ENCODE results near the gene CD38. TPM values are rescaled to one million over a fixed set of nuclear protein-coding genes. Genes with fewer than 3 reads are reported as not detected.
A peak's percentile ranks its signal among the peaks of the same experiment; 100 is the strongest.

CD38 gene
- total RNA-seq, 1 experiment from 2014 or later, result not detected

GRCh38 chr4:15893962-15894361 is 115.8 kb downstream of the CD38 start:
- ChIA-PET CTCF (interaction anchor here (2.0 kb wide), 1 partner anchor 11 kb away, joined by 7 read pairs; no protein-coding TSS in a partner anchor), RAD21 (ENCODE audit: low non-redundant PET in 1 of 2, low total read pairs in 2 of 2, uncharacterized antibody in 2 of 2, unreplicated experiment in 2 of 2) (interaction anchor here in 1 of 2 experiments (1.3 kb wide), 1 partner anchor 62 kb away, joined by 3 read pairs; no protein-coding TSS in a partner anchor), POLR2A (interaction anchor here (1.8 kb wide), 1 partner anchor 13 kb away, joined by 11 read pairs; no protein-coding TSS in a partner anchor)
- Histone ChIP-seq H3K9me3 (ENCODE audit: control insufficient read depth in 1 of 2, insufficient read depth in 1 of 2, low read depth in 1 of 2, low read length in 2 of 2) (no peaks in the 10 kb centered on the region), H3K4me2 (ENCODE audit: low read length) (peak overlapping the region; percentile 69), H2AFZ (ENCODE audit: low read depth, low read length, poor library complexity, severe bottlenecking) (peak overlapping the region; percentile 86), H3K79me2 (ENCODE audit: insufficient read depth, low read length) (no peaks in the 10 kb centered on the region), H3K4me1 (ENCODE audit: control insufficient read depth in 1 of 2, insufficient read depth in 2 of 2, low read length in 2 of 2) (peaks cover 15 to 34% of the 10 kb centered on the region in 2 experiments), H4K20me1 (ENCODE audit: insufficient read depth) (no peaks in the 10 kb centered on the region), H3K36me3 (ENCODE audit: control insufficient read depth in 1 of 2, insufficient read depth in 2 of 2, low read length in 2 of 2) (no peaks in the 10 kb centered on the region), H3K9me2 (ENCODE audit: insufficient read depth) (no peaks in the 10 kb centered on the region), H3K27me3 (ENCODE audit: insufficient read depth, low read length) (no peaks in the 10 kb centered on the region), H3K27ac (ENCODE audit: low read depth, low read length) (peak overlapping the region; percentile 27; the same call in 1 of the 2 replicates), H3K4me3 (replicated peaks in 1 of 2; ENCODE audit: low read depth in 1 of 2, low read length in 2 of 2) (peak overlapping the region in 1 of 2 experiments; percentile 18; a peak in 2 of 4 replicates), H3K9ac (ENCODE audit: low read length) (peak overlapping the region; percentile 42)
- BruUV-seq (replicated peaks), result no TSS peak
- peak; percentile 88 for ATAC-seq
- DNase-seq (ENCODE audit: low read depth, low spot score), result peak; percentile 90
- intact Hi-C loops (cut with micrococcal nuclease), result loop anchor here (1.0 to 10.0 kb wide), 3 partner anchors 12 to 199 kb away; partner anchors contain the start of gene FGFBP1
- no peak for TF ChIP-seq ZNF274 (IDR thresholded peaks at IDR 0.05; ENCODE audit: low read depth, low read length)
- no peak for TF ChIP-seq CTCF (IDR thresholded peaks at IDR 0.05 in 2 of 3, conservative IDR thresholded peaks at IDR 0.05 in 1 of 3; ENCODE audit: borderline replicate concordance in 1 of 3, insufficient read depth in 1 of 3, low read depth in 2 of 3, low read length in 2 of 3)
- no peak for TF ChIP-seq YY1 (IDR thresholded peaks at IDR 0.05; ENCODE audit: extremely low read depth, insufficient replicate concordance, low read depth, low read length)
- TF ChIP-seq SP1 (IDR thresholded peaks at IDR 0.05; ENCODE audit: low read depth), result peak; percentile 75
- peak; percentile 81 for TF ChIP-seq JUND (IDR thresholded peaks at IDR 0.05)
- TF ChIP-seq RAD21 (IDR thresholded peaks at IDR 0.05; ENCODE audit: low read depth), result no peak
- TF ChIP-seq, protein P1, sequence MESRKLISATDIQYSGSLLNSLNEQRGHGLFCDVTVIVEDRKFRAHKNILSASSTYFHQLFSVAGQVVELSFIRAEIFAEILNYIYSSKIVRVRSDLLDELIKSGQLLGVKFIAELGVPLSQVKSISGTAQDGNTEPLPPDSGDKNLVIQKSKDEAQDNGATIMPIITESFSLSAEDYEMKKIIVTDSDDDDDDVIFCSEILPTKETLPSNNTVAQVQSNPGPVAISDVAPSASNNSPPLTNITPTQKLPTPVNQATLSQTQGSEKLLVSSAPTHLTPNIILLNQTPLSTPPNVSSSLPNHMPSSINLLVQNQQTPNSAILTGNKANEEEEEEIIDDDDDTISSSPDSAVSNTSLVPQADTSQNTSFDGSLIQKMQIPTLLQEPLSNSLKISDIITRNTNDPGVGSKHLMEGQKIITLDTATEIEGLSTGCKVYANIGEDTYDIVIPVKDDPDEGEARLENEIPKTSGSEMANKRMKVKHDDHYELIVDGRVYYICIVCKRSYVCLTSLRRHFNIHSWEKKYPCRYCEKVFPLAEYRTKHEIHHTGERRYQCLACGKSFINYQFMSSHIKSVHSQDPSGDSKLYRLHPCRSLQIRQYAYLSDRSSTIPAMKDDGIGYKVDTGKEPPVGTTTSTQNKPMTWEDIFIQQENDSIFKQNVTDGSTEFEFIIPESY (IDR thresholded peaks at IDR 0.05; ENCODE audit: extremely low read depth, insufficient replicate concordance, low read length), result no peak
- no peak for TF ChIP-seq TCF7L2 (IDR thresholded peaks at IDR 0.05; ENCODE audit: borderline replicate concordance, extremely low read depth, insufficient read depth, insufficient read length)
- peak; percentile 72 for TF ChIP-seq CBX3 (IDR thresholded peaks at IDR 0.05; ENCODE audit: low read depth)
- no peak for TF ChIP-seq ZFX (IDR thresholded peaks at IDR 0.05)
- no peak for TF ChIP-seq EZH2 (IDR thresholded peaks at IDR 0.05)
- peak; percentile 32; the same call in 1 of the 2 replicates for TF ChIP-seq SRF (IDR thresholded peaks at IDR 0.05; ENCODE audit: low read depth)
- no peak for TF ChIP-seq EGR1 (IDR thresholded peaks at IDR 0.05; ENCODE audit: low read depth)
- TF ChIP-seq POLR2A (IDR thresholded peaks at IDR 0.05; ENCODE audit: borderline replicate concordance, extremely low read depth, insufficient read depth, insufficient read length), result no peak
- no peak for TF ChIP-seq ELF1 (IDR thresholded peaks at IDR 0.05; ENCODE audit: borderline replicate concordance, low read depth)
- TF ChIP-seq, protein P2, sequence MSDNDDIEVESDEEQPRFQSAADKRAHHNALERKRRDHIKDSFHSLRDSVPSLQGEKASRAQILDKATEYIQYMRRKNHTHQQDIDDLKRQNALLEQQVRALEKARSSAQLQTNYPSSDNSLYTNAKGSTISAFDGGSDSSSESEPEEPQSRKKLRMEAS (IDR thresholded peaks at IDR 0.05), result peak; percentile 90
- TF ChIP-seq FOSL1 (IDR thresholded peaks at IDR 0.05; ENCODE audit: low read depth), result peak; percentile 82
- TF ChIP-seq, protein P3, sequence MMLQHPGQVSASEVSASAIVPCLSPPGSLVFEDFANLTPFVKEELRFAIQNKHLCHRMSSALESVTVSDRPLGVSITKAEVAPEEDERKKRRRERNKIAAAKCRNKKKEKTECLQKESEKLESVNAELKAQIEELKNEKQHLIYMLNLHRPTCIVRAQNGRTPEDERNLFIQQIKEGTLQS (IDR thresholded peaks at IDR 0.05), result peak; percentile 58; the same call in 1 of the 2 replicates
- no peak for TF ChIP-seq EZH2phosphoT487 (IDR thresholded peaks at IDR 0.05; ENCODE audit: borderline replicate concordance)
- TF ChIP-seq, protein P4, sequence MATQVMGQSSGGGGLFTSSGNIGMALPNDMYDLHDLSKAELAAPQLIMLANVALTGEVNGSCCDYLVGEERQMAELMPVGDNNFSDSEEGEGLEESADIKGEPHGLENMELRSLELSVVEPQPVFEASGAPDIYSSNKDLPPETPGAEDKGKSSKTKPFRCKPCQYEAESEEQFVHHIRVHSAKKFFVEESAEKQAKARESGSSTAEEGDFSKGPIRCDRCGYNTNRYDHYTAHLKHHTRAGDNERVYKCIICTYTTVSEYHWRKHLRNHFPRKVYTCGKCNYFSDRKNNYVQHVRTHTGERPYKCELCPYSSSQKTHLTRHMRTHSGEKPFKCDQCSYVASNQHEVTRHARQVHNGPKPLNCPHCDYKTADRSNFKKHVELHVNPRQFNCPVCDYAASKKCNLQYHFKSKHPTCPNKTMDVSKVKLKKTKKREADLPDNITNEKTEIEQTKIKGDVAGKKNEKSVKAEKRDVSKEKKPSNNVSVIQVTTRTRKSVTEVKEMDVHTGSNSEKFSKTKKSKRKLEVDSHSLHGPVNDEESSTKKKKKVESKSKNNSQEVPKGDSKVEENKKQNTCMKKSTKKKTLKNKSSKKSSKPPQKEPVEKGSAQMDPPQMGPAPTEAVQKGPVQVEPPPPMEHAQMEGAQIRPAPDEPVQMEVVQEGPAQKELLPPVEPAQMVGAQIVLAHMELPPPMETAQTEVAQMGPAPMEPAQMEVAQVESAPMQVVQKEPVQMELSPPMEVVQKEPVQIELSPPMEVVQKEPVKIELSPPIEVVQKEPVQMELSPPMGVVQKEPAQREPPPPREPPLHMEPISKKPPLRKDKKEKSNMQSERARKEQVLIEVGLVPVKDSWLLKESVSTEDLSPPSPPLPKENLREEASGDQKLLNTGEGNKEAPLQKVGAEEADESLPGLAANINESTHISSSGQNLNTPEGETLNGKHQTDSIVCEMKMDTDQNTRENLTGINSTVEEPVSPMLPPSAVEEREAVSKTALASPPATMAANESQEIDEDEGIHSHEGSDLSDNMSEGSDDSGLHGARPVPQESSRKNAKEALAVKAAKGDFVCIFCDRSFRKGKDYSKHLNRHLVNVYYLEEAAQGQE (IDR thresholded peaks at IDR 0.05; ENCODE audit: low read depth), result no peak

All from HCT116 (cell line).